ENCODE data around the gene CDH4.

Gene CDH4

DNA sequence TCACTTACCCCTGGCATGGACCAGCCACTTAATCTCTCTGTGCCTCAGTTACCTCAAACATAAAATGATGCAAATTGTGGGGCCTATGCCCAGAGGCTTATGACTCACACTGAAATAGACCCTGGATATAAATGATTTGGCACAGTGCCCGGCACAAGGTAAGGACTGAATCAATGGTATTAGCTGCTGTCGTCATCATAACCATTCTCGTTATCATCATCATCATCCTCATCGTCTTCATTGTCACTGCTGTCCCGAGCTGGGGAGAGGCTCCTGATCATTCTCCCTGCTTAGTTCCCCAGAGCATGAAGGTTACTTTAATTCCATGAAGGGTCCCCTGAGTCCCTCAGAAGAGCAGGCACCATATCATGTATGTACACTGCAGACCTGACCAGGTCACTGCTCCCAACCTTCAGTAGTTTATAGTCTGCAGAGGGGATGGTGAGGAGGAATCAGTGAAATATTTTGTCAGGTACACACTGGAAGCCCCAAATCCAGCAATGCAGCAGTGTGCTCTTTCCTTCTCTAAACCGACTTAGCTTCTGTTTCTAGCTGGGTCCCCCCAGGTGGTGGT is 664.3 kb downstream of the CDH4 start:
- FAIRE-seq: no peak

DNA sequence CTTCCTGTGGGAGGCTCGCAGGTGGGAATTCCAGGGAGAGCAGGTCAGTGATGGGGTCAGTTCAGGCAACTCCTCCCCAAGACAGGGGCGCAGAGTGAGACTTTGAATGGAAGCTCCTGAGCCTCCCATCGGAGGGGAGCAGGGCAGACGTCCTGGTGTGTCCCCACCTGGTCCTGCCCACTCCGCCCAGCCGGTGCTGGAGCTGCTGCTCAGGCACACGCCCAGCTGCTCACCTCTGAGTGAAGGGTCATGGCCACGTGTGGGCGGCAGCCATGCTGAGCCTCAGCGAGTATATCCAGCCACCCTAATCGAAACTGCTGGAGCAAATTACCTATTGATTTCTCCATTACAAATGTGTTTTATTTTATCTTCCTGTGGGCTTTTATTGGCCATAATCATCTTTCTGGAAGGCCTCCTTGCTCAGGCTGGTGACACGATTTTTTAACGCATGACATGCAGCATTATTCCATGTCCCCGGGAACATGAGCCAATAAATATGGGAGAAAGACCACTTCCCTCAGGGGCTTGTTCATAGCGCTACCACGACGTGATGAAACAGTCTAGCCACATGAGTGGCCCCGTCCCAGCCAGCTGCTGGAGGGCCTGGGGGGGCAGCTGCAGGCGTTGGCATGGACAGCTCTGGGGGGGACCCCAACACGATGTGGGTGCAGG is 665.5 kb downstream of the CDH4 start:
- no peak for FAIRE-seq

DNA sequence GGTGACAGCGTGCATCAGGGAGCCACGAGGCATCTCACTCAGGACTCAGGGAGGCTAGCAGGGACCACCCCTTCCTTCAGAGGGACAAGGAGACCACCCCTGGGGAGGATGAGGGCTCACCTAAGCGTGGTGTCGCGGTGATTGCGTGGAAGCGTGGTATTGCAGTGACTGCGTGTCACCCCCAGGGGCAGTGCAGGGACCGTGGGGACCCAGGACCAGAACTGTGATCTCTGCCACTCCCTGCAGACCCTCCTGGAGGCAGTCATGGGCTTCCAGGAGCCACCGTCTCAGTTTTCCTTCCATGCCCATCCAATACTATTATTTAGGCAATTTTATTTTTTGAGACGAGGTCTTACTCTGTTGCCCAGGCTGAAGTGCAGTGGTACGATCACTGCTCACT is 666.5 kb downstream of the CDH4 start:
- no peak for FAIRE-seq

DNA sequence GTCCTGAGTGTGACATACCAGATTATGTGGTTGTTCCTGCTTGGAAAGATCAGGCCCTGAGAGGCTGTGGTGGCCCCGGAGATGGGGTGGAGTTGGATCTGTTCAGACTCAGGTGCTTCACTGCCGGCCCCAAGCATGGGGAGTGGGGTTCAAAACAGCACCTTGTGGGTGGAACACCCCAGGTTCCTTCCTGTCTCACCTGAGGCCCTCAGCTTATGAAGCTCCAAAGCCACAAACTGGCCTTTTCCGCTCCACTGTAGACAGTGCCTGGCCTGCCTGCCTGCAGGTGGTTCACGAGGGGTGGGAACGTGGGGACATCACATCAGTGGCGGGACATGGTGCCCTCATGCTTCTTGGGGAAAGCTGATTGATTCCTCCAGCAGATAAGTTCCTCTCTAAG is 667.2 kb downstream of the CDH4 start:
- FAIRE-seq: no peak

DNA sequence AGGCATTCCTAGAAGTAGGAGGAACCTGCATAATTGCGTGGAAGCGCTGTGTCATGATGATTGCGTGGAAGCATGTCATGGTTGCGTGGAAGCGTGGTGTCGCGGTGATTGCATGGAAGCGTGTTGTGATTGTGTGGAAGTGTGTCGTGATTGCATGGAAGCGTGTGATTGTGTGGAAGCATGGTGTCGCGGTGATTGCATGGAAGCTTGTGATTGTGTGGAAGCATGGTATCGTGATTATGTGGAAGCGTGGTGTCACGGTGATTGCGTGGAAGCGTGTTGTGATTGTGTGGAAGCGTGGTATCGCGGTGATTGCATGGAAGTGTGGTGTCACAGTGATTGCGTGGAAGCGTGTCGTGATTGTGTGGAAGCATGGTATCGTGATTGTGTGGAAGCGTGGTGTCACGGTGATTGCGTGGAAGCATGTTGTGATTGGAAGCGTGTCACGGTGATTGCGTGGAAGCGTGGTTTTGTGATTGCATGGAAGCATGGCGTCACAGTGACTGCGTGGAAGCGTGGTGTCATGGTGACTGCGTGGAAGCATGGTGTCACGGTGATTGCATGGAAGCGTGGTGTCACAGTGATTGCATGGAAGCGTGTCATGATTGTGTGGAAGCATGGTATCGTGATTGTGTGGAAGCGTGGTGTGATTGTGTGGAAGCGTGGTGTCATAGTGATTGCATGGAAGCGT is 667.8 kb downstream of the CDH4 start:
- FAIRE-seq: no peak

DNA sequence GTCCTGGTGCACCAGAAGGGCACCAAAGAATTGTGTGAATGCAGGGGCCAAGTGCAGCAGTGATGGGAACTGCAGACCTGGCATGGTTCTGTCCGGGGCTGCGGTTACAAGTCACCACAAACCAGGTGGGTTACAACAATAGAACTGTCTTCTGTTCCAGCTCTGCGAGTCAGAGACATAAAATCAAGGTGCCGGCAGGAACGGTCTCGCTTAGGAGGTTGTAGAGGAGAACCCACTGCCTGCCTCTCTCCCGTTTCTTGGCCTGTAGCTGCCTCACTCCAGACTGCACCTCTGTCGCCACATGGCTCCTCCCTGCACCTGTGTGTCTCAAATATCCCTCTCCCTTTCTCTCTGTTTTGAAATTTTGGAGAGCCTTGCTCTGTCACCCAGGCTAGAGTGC is 670.4 kb downstream of the CDH4 start:
- FAIRE-seq: no peak

DNA sequence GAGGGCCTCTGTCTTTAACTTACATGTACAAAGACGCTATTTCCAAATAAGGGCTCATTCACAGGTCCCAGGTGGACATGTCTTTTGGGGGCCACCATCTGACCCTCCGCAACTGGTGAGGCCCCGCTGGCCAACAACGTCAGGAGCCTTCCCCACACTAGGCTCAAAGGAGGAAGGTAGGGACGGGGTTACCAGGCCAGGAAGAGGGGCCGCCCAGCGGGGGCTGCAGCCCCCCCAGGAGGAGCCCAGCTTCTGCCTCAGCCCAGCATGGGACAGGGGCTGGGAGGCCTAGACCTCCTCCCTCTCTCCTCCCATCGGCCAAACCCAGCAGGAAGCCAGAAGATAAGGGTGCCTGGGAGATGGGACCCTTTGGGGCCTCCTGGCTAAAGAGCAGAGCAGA is 670.9 kb downstream of the CDH4 start:
- no peak for FAIRE-seq

DNA sequence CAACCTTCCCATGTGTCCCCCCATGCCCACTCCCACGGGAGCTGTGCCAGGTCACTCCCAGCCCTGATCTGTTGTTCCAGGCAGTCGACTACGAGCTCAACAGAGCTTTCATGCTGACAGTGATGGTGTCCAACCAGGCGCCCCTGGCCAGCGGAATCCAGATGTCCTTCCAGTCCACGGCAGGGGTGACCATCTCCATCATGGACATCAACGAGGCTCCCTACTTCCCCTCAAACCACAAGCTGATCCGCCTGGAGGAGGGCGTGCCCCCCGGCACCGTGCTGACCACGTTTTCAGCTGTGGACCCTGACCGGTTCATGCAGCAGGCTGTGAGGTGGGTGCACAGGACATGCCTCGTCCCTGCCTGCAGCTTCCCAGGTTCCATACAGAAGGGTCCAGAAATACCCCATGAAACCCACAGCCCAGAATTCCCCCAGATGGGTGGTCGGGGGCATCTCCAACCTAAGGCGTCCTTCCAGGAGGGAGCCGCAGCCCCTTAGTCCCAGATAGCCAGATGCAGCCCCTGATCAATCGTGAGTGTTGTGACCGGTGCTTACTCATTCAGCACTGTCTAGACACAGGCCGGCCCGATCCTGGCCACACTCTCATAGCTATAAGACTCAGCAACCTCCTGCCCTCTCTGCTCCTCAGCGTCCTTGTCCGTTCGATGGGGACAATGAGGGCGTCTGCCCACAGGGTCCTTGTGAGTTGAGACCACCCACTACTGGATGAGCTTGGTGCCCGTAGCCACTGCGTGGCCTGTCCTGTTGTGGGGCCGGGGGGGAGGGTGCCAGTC is 671.5 kb downstream of the CDH4 start:
- no peak for FAIRE-seq

DNA sequence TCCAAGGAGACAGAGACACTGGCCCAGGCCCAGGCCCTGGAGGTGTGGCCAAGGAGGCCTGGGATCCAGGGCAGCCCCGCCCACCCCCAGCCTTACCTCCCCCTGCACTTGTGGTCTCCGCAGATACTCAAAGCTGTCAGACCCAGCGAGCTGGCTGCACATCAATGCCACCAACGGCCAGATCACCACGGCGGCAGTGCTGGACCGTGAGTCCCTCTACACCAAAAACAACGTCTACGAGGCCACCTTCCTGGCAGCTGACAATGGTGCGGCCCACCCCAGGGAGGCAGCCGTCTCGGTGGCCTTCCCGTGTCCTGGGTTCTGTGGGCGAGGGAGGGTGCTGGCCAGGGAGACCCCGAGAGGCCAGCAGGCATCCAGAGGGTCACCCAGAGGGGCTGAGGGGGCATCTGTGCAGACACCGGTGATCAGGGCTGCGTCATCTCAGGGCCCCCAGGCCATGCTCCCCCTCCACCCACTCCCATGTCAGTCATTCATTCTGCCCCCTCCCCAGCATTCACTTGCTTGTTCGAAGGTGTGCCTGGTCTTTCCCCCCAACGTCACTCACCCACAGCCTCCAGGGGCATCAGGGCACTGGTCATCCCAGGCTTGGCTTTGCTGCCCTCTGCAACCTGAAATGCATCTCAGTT is 672.3 kb downstream of the CDH4 start:
- FAIRE-seq: no peak

DNA sequence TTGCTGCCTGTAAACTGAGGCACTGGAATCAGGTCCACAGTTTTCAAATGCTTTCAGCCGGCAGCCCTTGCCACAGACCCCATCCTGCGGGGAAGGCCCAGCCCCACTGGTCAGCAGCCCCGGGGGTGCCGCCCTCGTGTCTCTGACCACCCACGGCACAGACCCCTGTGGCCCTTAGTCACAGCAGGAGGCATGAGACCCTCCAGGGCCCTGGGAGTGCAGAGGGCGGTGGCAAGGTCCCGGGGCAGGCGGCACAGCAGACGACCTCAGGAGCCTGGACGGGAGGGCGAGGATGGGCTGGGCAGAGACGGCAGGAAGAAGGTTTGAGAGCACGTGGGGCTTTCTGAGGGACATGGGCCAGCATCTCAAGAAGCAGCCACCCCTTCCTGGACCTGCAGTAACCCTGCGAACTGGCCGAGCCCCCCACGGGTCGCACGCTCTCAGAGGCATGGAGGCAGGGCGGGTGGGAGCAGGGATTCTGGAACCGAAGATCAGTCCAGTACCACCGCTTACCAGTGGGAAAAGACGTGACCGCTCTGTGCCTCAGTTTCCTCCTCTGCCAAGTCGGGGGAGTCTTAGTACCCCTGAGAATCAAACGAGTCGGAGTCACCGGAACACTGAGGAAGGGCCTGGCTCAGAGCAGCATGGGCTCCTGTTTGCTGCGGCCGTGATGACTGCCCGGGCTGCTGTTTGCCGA is 672.9 kb downstream of the CDH4 start:
- FAIRE-seq: no peak

DNA sequence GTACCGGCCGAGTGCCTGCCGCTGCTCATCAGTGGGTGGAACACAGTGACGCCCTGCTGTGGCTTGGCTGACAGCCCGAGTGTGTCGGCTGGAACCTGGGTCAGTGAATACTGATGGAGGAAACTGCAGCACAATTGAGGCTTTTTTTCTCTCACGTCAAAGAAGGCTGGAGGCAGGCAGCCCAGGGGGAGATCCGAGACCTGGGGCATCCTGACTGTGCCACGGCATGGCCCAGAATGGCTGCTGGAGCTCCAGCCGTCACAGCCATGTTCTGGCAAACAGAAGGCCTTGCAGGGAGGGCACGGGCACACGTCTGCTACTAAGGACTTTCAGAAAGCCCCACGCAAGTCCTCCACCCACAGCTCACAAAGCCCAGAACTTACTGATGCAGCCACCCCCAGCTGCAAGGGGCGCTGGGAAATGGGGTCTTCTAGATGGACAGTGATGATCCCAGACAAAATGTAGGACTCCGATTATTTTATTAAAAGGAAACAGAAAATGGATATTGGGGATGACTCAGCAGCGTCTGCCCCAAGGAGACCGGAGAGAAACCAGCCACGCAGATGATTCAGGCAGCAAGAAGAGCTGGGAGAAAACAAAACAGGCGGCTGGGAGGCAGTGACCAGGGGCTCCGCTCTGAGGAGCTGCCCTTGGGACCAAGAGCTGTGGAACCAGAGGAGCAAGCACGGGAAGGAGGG is 673.6 kb downstream of the CDH4 start:
- no peak for FAIRE-seq

DNA sequence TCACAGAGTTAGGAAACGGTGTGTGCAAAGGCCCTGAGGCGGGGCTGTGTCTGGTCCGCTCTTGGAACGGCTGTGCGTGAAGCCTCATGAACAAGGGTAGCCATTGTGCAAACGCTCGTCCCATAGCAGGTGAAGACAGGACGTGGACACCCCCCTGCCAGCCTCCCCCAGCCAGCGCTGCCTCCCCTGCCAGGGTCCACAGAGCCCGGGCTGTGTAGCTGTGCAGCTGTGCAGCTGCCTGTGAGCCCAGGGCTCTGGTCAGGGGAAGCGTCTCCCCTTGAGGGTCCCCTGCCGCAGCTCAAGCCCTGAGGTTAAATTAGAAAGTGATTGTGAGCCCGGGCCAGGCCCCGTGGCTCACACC is 674.2 kb downstream of the CDH4 start:
- FAIRE-seq: no peak

DNA sequence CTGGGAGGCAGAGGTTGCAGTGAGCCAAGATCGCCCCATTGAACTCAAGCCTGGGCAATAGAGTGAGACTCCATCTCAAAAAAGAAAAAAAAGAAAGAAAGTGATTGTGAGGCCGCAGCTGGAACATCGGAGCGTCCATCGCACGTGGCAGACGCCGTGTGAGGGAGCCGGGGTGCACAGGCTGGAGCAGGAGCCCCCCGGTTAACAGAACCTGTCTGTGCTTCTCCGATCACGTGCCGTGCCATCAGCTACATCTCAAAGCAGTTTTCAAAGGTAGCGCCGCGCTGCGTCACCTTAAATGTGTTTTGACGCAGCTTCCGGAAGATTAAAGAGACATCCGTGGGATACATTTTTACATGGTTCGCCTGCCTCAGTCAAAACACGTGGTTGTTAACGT is 674.7 kb downstream of the CDH4 start:
- no peak for FAIRE-seq

DNA sequence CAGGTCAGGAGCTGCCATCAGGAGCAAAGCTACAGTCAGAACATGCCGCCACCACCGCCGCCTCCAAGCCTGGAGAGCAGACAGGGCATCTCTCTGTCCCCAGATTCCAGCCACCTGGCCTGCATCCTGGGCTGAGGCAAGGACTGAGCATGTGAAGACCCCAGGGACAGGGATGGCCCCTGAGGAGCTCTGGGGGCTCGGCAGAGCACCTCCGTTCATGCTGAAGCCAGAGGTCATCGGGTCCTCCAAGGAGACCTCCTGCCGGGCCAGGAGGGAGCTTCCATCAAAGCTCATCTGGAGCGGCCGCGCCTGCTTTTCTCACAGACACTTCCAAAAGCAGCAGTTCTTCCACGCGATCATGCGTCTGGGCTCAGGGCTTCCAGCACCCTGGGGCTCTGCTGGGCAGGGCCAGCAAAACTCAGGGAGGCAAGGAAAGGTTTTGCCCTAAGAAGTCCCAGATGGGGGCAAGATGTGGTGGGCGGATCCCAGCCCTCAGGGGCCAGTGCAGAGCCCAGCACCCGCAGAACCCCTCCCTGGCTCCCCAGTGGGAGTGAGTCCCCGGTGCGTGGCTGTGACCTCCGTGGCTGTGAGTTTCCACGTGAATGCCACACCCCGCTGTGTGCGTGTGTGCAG is 675.2 kb downstream of the CDH4 start:
- FAIRE-seq: no peak

DNA sequence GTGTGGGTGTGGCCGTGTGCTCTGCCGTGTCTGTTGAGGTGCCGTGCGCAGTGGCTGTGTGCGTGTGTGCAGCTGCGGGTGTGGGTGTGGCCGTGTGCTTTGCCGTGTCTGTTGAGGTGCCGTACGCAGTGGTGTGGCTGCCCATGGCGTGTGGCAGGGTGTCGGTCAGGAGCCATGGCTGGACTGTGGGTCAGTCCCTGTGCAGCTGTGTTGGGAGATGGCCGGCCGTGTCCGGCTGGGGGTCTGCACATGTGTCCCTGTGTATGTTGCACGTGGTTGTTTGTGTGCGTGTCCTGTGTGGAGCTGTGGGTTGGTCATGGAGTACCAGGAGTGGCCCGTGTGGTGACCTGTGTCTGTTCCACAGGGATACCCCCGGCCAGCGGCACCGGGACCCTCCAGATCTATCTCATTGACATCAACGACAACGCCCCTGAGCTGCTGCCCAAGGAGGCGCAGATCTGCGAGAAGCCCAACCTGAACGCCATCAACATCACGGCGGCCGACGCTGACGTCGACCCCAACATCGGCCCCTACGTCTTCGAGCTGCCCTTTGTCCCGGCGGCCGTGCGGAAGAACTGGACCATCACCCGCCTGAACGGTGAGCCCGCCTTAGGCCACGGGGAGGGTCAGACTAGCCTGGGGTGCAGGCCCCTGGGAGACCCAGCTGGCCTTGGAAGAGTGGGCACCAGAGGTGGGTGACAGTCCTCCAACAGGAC is 675.9 kb downstream of the CDH4 start:
- FAIRE-seq: no peak

DNA sequence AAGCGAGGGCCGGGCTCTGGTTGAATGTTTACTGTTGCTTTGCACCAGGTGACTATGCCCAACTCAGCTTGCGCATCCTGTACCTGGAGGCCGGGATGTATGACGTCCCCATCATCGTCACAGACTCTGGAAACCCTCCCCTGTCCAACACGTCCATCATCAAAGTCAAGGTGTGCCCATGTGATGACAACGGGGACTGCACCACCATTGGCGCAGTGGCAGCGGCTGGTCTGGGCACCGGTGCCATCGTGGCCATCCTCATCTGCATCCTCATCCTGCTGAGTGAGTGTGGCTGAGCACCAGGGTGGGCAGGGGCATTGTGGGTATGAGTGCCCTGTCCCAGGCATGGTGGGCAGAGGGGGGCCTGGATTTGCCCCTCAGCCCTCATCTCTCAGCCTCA is 677.5 kb downstream of the CDH4 start:
- no peak for FAIRE-seq

DNA sequence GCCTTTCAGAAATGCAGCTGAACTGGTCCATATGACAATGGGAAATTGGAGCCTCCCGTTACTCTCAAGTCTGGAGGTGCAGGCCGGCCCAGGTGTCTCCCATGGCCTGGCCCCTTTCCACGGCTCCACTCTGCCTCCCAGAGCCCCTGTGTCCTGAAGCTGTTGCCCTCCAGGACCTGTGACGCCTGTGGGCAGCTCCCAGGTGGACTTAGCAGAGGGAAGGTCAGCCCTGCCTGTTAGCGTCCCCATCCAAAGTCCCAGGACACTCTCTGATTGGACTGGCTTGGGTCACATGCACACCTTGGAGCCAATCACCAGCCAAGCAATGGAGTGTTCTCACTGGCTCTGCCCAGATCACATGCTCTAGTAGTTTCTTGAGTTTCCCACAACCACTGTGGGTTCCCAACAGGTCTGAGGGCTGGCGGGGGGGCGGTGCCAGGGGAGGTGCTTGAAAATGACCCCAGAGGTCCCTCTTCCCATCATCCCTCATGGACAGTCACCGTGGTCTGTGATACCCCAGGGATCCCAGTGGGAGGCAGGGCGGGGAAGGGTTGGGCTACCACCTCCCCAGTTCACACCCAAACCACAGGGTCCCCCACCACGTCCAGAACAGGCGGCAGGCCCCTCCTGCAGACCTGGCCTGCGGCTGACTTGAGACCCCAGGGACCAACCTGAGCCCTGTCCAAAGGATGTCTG is 678.1 kb downstream of the CDH4 start:
- no peak for FAIRE-seq

DNA sequence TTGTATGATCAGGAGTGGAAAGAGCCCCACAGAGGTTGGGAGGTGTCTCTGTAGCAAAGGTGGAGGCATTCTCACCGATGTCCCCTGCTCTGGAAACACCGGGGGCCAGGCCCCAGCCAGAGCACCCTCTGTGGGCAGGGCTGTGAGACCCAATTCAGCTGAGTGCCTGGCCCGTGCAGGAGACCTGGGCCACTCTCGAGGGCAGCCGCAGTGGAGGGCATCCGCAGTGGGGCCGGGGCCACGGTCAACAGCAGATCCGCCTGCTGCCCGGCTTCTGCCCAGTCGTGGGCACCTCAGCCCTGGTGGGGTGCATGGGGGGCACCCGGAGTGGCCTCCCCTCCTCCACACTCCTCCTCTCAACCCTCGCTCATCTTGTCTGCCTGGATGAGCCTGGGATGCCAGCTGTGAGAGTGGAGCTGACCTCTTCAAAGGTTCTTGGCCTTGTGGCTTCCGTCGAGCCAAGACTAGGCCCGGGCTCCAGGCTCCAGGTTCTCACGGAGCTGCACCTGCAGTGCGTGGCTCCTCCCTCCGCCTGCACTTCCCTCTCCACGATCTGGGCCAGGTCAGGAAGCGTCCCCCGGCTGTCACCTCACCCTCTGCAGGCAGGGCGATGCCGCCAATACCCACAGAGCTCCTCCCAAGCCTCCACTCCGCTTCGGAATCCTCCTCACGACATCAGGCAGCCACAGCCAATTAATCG is 678.9 kb downstream of the CDH4 start:
- FAIRE-seq: no peak

DNA sequence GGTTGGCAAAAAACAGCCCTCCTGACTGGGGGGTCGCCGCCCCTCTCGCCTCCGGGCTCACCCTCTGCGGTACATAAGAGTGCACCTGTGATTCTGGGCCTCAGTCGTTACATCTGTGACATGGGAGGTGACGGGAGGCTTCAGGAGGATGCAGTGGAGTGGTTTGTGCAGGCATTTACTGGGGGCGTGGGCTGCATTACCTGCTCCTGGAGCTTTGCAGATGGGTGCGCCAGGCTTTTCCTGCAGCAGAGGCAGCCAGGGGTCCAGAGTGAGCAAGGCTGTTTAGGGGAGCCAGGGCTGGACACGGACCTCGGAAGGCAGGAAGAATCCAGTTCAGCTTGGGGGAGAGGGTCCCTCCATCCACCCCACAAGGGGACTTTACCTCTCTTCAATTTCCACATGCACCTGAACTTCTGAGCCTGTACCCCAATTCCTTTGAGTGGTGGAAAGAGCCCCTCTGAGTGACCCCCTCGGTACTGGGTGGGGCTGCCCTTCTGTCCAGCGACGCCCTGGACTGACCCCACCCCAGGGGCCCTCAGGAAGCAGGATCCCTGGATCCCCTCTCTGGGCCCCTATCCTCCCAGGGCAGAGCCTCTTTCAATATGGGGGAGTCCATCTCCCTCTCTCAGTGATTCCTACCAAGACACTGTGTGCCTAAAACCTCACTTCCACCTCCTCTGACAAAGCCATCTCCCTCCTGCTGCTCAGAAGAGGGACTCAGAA is 679.6 kb downstream of the CDH4 start:
- FAIRE-seq: no peak

Measured in TTC549 (cell line).